WERI-Rb-1 (cell line): ENCODE data around the gene KDM4D.

Experiments used
- DNase-seq: peaks from one replicate; pipeline ENCODE4 v3.0.0-alpha.2; 2020
- H3K27ac ChIP-seq: fragments of 250-450 bp; sonication (Bioruptor Pico); 2 replicates; pipeline ENCODE4 v1.5.1; 2020; ENCODE audit warnings: mild to moderate bottlenecking, moderate library complexity
- H3K27me3 ChIP-seq: fragments of 250-450 bp; sonication (Bioruptor Pico); 2 replicates; pipeline ENCODE4 v1.5.1; 2021; ENCODE audit warnings: mild to moderate bottlenecking, low read depth, moderate library complexity; ENCODE audit not compliant: insufficient read depth, severe bottlenecking
- H3K36me3 ChIP-seq: fragments of 250-450 bp; sonication (Bioruptor Pico); 2 replicates; pipeline ENCODE4 v1.5.1; 2020; ENCODE audit warnings: mild to moderate bottlenecking, moderate library complexity
- H3K4me3 ChIP-seq: 2 replicates; pipeline ENCODE4 v1.5.1; 2011; ENCODE audit warnings: low read depth, mild to moderate bottlenecking, control low read depth, low read length
- H3K9me3 ChIP-seq: fragments of 250-450 bp; sonication (Bioruptor Pico); 2 replicates; pipeline ENCODE4 v1.5.1; 2021; ENCODE audit warnings: mild to moderate bottlenecking, moderate library complexity; ENCODE audit not compliant: severe bottlenecking
- CTCF ChIP-seq: IDR thresholded peaks from 2 replicates; pipeline ENCODE4 v1.5.1; 2011; ENCODE audit warnings: low read depth, mild to moderate bottlenecking, control low read depth, inconsistent platforms, low read length

KDM4D gene

GRCh38 chr11:94948070-94948617 is 25.4 kb upstream of the KDM4D start:
- Histone ChIP-seq H3K4me3 (no peak overlapping the region), H3K36me3 (no peaks in the 10 kb centered on the region), H3K27ac (no peak overlapping the region), H3K9me3 (peaks cover 3% of the 10 kb centered on the region), H3K27me3 (no peaks in the 10 kb centered on the region)
- no peak for DNase-seq
- no peak for TF ChIP-seq CTCF

- TF ChIP-seq CTCF: no peak
- Histone ChIP-seq H3K36me3 (peaks cover 1% of the 10 kb centered on the region; the same call in 1 of the 2 replicates), H3K27me3 (no peaks in the 10 kb centered on the region)
These were observed 18.8 kb upstream of the KDM4D start for GRCh38 chr11:94954753-94955152.

GRCh38 chr11:94956963-94957362 is 16.5 kb upstream of the KDM4D start:
- no peak overlapping the region for H3K27ac ChIP-seq
- H3K9me3 ChIP-seq: no peaks in the 10 kb centered on the region
- no peak for TF ChIP-seq CTCF
- no peak for DNase-seq
- no peaks in the 10 kb centered on the region for H3K27me3 ChIP-seq
- H3K36me3 ChIP-seq: peaks cover 8% of the 10 kb centered on the region
- H3K4me3 ChIP-seq: no peak overlapping the region

More at GRCh38 chr11:94954753-94955152, 18.8 kb upstream of the KDM4D start:
- Histone ChIP-seq H3K27ac (no peak overlapping the region), H3K9me3 (no peaks in the 10 kb centered on the region), H3K4me3 (no peak overlapping the region)
- DNase-seq: no peak

GRCh38 chr11:94958121-94958696 is 15.3 kb upstream of the KDM4D start:
- no peak overlapping the region for H3K27ac ChIP-seq
- no peak for DNase-seq

GRCh38 chr11:94959179-94959578 is 14.3 kb upstream of the KDM4D start:
- H3K27ac ChIP-seq: peak overlapping the region; percentile 69
- H3K36me3 ChIP-seq: peaks cover 30% of the 10 kb centered on the region
- H3K4me3 ChIP-seq: no peak overlapping the region
- no peaks in the 10 kb centered on the region for H3K27me3 ChIP-seq
- H3K9me3 ChIP-seq: no peaks in the 10 kb centered on the region
- no peak for TF ChIP-seq CTCF
- no peak for DNase-seq

More at GRCh38 chr11:94958121-94958696, 15.3 kb upstream of the KDM4D start:
- H3K4me3 ChIP-seq: no peak overlapping the region
- TF ChIP-seq CTCF: no peak
- H3K27me3 ChIP-seq: no peaks in the 10 kb centered on the region
- no peaks in the 10 kb centered on the region for H3K9me3 ChIP-seq
- peaks cover 20% of the 10 kb centered on the region for H3K36me3 ChIP-seq

- no peaks in the 10 kb centered on the region for H3K27me3 ChIP-seq
- no peak overlapping the region for H3K4me3 ChIP-seq
- DNase-seq: no peak
- H3K36me3 ChIP-seq: peaks cover 43% of the 10 kb centered on the region
- H3K9me3 ChIP-seq: no peaks in the 10 kb centered on the region
- TF ChIP-seq CTCF: no peak
- H3K27ac ChIP-seq: peak overlapping the region; percentile 69
These were observed 13.0 kb upstream of the KDM4D start for GRCh38 chr11:94960488-94960887.
